Vagina (tissue), 2 donors: Measurements from ENCODE around the gene SERPINF2.

ENCODE experiments used
- CTCF ChIP-seq, 3 experiments: fragments of 450-650 bp in 2 of 3; fragments of 200-600 bp in 1 of 3; sonication (generic) in 1 of 3; IDR thresholded peaks; one replicate each; pipeline ENCODE4 v1.5.1; 2017 to 2019; ENCODE audit warnings: antibody characterized with exemption in 3 of 3, mild to moderate bottlenecking in 2 of 3, moderate library complexity in 2 of 3
- POLR2A ChIP-seq, 2 donors: fragments of 450-650 bp; IDR thresholded peaks; one replicate each; pipeline ENCODE4 v1.6.1; 2017; ENCODE audit warnings: antibody characterized with exemption in 2 of 2, mild to moderate bottlenecking in 2 of 2, moderate library complexity in 2 of 2
- POLR2AphosphoS5 ChIP-seq, 2 donors: sonication (generic); formaldehyde crosslinking; IDR thresholded peaks; one replicate each; pipeline ENCODE4 v1.9.0; 2017; ENCODE audit warnings: antibody characterized with exemption in 2 of 2, mild to moderate bottlenecking in 2 of 2, low read depth in 1 of 2; ENCODE audit not compliant: insufficient read depth in 1 of 2

GRCh38 chr17:1727876-1728630 lies 14.6 kb upstream of the SERPINF2 start:
- TF ChIP-seq CTCF (IDR thresholded peaks at IDR 0.05) (no peak), POLR2A (IDR thresholded peaks at IDR 0.05) (no peak), POLR2AphosphoS5 (IDR thresholded peaks at IDR 0.05; ENCODE audit: insufficient read depth in 1 of 2, low read depth in 1 of 2) (no peak)
